Posterior vena cava (tissue), 2 donors: ENCODE data around the gene DCAF8. TPM values are rescaled to one million over a fixed set of nuclear protein-coding genes. Genes with fewer than 3 reads are reported as not detected.

ENCODE experiments used
- DNase-seq: peaks from one replicate; pipeline ENCODE4 v3.0.0-alpha.2; 2020; ENCODE audit warnings: low spot score
- intact Hi-C, 2 donors: fragments of 100-400 bp; cut with DNase I; formaldehyde crosslinking; loops; one replicate each; pipeline versions ENCODE4 v1.14.1 to v1.14.2; 2022 to 2023
- total RNA-seq, 2 donors: library from RNA; stranded (reverse); fragmentation: NEBNext Ultra II Directional; extraction: Animal tissue kit (Norgen Biotek cat#: 25700); gene quantifications; one replicate each; pipeline ENCODE4 v1.2.1, GENCODE V29; 2021
- donor health status: DM: yes; HTN: yes; CAD: no.
- donor health status: DM: yes; HTN: yes; CAD: no.

The DCAF8 gene
- total RNA-seq, 2 donors from 2014 or later, result 95.3 to 95.5 TPM

DNA sequence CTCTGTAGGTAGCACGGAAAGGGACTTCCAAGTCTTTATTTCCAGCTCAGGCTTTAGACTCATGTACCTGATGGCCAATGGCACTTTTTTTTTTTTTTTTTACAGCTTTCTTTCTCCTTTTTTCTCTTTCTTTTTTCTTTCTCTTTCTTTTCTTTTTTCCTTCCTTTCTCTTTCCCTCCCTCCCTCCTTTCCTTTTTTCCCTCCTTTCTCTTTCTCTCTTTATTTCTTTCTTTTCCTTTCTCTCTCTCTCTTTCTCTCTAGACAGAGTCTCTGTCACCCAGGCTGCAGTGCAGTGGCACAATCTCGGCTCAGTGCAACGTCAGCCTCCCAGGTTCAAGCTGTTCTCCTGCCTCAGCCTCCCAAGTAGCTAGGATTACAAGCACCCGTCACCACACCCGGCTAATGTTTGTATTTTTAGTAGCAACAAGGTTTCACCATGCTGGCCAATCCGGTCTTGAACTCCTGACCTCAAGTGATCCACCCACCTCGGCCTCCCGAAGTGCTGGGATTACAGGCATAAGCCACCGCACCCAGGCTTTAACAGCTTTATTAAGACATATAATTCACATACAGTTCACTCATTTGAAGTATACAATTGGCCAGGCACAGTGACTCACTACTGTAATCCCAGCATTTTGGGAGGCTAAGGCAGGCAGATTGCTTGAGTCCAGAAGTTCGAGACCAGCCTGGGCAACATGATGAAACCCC, 5.1 kb upstream of the DCAF8 start:
- intact Hi-C loops, result no loop called here
- DNase-seq, result no peak

DNA sequence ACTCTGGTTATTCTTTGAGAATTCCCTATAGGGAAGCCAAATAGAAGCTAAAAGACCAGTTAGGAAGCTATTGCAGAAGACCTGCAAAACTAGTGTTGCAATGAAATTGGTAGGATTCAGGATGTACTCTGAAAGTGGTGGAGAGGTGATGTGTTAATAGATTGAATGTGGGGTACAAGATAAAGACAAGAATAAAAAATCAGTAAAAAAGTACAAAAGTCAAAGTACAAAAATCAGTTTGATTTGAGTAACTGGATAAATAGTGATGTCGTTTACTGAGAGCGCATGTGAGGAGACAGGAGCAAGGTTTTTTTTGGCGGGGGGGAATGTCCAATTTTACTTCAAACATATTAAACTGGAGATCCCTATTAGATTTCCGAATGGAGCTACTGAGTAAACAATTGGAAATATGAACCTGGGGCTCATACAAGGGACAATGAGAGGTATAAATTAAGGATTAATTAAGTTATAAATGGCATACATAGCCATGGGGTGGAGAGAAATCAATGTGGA, 2.5 kb upstream of the DCAF8 start:
- intact Hi-C loops, result no loop called here
- no peak for DNase-seq

DNA sequence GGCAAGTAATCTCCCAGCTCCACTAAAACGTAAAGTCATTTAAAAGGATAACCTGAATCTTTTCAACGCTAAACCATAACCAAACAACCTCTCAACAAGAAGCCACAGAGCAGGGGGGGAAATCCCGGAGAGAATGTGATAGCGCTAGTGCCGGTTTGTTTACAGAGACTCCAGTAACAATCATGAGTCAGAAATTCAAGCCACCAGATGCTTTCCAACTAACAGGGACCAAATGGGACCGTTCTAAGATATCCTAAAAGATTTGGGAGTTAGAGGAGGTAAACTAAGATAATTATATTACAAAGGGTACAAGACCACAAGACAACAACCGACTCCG, 825 bp downstream of the DCAF8 start:
- no peak for DNase-seq
- intact Hi-C loops, result no loop called here

DNA sequence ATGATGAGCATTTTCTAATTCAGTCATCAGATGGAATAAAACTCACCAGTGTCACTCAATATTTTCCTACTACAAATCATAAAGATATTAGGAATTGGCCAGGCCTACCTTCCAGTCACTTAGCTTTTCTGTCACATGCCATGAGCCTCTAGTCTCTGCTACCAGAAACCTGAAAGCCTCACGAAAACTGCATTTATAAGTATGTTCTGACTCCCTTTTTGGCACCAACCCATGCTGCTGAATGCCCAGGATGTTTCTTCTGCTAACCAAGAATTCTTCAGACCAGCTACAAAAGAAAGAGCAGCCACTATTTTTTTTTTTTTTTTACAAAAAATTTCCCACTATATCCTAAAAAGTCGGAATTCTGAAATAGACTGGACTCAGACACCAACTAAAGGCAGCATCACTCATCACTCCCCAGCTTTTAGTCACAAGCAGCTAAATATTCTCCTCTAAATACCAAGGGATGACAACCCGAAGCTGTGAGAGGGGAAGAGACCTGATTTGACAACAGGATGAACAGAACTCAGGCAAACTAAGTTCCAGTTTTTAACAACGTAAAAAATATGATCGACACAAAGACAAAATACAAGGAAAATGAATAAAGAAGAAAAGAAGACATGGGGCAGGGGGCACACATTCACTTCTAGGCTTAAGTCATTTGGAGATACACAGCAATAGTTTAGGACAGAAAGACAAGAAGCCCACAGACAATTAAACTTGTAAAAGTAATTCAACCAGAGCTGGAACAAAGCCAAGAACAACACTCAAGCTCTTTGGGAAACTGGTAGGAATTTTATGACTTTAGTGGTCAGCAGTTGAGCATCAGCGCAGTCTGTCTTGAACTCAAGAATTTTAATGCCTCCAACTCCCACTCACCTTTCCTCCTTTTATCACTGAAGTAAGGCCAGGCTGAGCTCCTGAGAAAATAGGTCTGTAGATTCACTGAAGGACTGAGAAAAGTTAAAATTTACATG, 1.7 kb downstream of the DCAF8 start:
- DNase-seq, result no peak
- intact Hi-C loops, result no loop called here

DNA sequence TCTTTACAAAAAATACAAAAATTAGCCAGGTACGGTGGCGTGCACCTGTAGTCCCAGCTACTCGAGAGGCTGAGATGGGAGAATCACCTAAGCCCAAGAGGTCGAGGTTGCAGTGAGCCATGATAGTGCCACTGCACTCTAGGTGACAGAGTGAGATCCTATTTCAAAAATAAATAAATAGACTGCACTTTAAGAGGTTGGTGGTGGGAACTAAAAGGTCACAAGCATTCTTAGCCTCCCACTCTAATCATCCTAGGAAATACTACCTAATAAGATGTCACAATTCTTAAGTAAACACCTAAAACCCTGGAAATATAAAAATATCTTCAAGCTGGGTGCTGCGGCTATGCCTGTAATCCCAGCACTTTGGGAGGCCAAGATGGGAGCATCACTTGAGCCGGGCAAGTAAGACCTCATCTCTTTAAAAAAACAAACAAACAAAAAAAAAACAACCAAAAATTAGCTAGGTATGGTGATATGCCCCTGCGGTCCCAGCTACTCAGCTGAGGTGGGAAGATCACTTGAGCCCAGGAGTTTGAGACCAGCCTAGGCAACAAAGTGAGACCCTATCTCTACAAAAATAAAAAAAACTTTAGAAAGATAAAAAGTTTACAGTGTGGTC, 4.1 kb downstream of the DCAF8 start:
- intact Hi-C loops, result loop anchor here (10.0 kb wide), 2 partner anchors 63 to 153 kb away; partner anchors contain the start of gene CASQ1 (in 2 of the 2)
- DNase-seq, result no peak

DNA sequence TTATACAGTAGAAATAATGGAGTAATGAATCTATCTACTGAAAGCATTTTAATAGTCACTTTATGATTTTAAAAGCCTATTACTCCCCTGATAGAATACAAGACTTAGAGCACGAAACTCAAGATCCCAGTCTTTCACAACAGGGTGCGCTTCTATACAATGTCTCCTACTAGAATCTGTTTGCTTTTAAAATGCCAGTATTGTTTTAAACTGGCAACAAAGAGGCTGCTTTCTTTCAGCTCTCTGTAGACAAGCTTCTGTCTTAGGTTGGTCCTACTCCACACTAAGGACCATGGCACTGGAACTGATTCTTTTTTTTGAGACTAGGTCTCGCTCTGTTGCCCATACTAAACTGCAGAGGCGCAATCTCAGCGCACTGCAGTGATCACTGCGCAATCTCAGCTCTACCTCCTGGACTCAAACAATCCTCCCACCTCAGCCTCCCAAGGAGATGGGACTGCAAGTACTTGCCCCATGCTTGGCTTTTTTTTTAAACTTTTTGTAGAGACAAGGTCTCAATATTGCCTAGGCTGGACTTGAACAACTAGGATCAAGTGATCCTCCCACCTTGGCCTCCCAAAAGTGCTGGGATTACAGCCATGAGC, 4.8 kb downstream of the DCAF8 start:
- intact Hi-C loops, result loop anchor here (10.0 kb wide), 2 partner anchors 63 to 153 kb away; partner anchors contain the start of gene CASQ1 (in 2 of the 2)
- no peak for DNase-seq

DNA sequence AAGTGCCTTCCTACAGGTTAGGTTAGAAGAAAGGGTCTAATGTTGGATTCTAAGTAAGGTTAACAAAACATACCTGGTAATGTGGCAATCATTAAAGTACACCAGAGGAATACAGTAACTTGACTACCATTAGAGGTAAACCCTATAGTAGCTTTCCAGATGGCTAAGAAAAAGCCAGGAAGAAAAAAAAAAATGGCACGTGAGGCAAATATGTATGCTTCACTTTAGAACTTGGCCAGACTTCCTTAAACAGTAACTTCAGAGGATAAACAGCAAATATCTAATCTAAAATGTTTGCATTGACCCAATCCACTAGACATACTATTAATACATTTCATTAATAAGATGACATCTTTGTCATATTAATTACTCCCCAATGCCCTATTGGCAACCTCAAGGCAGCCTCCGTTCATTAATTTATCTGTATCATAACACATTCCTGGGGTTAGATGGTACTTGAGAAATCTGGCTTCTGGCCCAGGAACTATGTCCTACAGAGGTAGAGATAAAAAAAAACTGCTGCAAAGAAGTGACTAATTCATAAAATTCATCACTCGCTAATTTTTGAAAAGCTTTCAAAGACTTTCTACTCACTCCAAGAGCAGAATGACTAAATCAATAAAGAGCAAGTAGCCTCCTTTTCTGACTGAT, 5.8 kb downstream of the DCAF8 start:
- DNase-seq, result no peak
- intact Hi-C loops, result loop anchor here (10.0 kb wide), 2 partner anchors 62 to 152 kb away; partner anchors contain the start of gene CASQ1 (in 2 of the 2)

DNA sequence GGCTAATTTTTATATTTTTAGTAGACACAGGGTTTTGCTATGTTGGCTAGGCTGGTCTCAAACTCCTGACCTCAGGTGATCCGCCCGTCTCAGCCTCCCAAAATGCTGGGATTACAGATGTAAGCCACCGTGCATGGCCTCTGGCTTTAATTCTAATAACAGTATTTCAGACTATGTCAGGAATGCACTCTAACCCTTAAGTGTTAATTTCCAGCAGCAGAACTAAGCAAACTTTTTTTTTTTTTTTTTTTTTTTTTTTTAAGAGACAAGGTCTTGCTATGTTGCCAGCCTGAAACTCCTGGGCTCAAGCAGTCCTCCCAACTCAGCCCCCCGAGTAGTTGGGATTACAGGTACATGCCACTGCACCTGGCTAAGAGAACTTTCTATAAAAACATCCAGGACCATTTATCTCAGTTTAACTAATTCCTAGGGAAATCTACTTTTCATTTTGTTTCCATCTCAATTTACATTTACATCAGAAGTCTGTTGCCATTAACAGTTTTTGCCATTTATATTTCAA, 6.5 kb downstream of the DCAF8 start:
- intact Hi-C loops, result loop anchor here (10.0 kb wide), 2 partner anchors 61 to 151 kb away; partner anchors contain the start of gene CASQ1 (in 2 of the 2)
- no peak for DNase-seq

DNA sequence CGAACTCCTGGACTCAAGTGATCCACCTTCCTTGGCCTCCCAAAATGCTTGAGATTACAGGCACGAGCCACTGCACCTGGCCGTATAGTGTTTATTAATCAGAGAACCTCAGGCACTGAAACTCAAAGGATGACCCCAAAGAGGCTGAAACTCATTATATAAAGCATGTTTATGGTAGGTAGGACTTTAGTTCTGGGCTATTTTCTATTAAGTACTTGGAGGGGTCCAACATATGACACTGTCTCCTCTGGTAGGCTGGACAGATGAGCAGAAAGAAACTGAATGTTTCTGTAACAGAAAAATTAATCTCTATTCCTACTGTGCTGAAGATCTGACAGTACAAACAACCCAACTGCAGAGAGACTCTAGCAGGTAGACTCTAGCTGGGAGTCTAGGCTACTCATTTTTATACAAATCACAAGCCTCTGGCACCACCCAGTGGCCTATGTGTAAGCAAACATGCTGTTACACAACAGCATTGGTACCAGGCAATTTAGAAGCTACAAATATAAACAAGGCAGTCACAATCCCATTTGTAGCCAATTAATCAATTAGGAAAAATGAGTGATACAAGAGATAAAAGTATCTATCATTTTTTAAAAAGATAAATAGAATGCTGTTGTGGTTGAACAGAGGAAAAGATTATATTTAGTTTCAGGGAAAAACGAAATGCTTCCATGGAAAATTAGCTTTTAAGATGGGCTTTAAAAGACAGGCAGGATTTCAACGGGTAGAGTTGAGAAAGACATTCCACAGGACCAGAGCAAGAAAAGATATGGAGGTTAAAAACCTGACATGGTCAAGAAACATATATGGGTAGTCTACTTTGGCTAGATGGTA, 10.4 kb downstream of the DCAF8 start:
- no peak for DNase-seq
- intact Hi-C loops, result loop anchor here (10.0 kb wide), 2 partner anchors 57 to 147 kb away; partner anchors contain the start of gene CASQ1 (in 2 of the 2)

DNA sequence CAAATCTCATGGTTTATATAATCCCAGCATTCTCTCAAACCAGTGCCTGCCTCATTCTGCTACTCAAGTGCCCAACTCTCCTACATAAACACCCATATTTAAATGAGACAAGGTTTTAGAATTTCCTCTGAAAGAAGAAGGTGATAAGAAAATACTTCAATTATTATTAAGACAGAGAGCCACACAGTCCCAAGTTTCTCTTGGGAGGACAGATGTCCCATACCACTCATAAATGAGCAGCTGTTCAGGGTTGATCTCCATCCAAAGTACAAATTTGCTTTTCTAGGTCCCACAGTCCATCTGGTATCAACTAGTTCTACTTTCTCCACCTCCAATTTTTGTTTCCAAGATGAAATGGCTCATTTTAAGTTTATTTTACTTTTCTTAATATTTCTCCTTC, 11.3 kb downstream of the DCAF8 start:
- intact Hi-C loops, result loop anchor here (10.0 kb wide), 2 partner anchors 56 to 146 kb away; partner anchors contain the start of gene CASQ1 (in 2 of the 2)
- no peak for DNase-seq

DNA sequence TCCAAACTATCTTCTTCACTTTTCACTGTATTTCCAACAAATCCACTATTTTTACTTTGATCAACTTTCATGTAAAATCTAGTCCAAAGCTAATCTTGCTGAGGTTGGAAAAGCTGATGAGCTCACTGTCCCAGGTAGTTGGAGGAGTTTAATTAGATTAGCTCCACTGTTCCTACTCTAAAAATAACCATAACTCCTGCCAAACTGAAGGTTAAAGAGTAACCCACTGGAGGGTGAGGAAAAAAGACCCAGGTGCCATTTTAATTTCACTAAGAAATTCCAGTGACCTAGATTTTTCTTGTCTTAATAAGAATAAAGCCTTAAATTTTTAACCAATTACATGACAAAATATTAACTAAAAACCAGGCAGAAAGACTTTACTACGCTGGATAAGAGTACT, 15.3 kb downstream of the DCAF8 start:
- intact Hi-C loops, result loop anchor here in 1 of 2 donors (10.0 kb wide), 1 partner anchor 142 kb away; no protein-coding TSS in a partner anchor
- DNase-seq, result no peak

DNA sequence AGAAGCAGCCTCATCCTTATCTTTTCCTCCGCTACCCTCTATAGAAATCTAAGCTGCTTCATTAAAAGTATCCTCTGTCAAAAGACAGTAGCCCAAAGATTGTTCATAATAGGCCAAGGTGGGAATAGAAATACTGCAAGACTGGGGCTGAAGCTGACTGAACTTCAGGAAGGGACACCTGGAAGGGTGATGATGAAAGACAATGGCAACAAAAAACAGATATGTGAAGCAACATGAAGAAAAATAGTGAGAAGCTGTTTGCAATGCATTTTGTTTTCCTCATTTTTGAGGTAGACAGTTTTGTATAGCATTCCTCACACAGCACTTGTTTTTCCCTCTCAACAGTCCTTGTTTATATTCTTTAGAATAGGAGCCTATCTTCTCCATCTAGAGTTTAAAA, 16.9 kb downstream of the DCAF8 start:
- intact Hi-C loops, result loop anchor here in 1 of 2 donors (10.0 kb wide), 1 partner anchor 141 kb away; no protein-coding TSS in a partner anchor
- no peak for DNase-seq

DNA sequence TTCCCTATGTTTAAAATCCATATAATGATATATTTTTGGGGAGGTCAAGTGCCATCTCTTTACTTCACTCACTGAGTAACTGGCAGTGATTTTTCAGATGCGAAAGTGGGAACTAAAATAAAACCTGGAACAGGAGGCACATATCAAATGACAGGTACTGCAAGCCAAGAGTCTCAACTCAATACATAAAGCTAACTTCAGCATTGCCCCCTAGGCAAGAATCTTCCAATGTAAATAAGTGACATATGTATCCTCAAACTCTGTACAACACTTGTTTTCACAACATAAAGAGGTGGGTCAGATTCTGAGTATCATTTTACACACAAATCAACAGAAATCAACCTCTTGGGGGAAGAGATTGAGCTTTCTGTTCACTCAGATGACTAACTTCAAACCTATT, 18.1 kb downstream of the DCAF8 start:
- DNase-seq, result no peak
- intact Hi-C loops, result loop anchor here in 1 of 2 donors (10.0 kb wide), 1 partner anchor 139 kb away; no protein-coding TSS in a partner anchor

DNA sequence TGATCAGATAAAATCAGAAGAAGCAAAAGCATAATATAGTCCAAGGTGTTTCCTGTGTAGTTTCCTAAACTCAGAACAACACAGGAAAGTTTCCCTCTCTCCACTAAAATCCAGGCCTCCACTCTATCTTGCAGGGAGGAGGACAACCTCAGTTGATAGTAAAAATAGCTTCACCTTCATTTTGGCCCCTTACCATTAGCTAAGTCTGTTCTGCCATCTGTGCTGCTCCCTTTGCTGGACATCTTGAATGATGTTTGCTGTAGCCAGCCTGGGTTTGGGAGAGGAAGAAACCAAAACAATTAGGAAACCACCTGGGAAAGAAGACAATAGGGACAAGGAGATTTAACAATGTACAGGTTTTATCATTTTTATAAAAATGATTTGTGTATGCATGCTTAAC, 18.6 kb downstream of the DCAF8 start:
- no peak for DNase-seq
- intact Hi-C loops, result loop anchor here in 1 of 2 donors (10.0 kb wide), 1 partner anchor 139 kb away; no protein-coding TSS in a partner anchor

DNA sequence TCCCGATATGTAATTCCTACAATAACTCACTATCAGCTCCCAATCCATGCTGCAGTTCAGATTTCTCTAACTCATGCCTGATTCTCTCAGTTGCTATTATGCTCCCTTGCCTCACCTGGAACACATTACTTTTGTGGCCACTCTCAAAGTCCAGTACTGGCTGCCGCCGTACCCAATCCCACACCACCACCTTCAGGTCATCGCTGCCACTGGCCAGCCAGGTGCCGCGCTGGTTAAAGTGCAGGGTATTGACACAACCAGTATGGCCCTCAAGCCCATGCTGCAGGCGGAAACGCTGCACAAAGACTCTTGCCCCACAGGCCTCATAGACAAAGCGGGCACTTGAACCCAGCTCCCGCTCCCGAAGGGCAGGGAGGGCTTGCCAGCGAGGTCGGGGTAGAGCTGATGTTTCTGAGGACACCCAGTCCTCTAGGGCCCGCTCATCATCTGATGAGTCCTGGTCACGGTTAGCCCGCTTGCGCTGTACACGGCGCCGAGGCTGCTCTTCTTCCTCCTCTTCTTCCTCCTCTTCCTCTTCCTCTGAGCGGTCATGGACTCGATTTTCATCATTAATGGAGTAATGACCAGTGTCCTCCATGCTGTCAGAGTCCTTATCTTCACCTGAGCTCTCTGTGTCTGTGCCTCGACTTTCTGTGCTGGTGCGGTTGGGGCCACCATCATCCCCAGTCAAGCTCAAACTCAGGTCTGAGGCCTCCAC, 22.6 kb downstream of the DCAF8 start:
- DNase-seq, result no peak
- intact Hi-C loops, result loop anchor here in 1 of 2 donors (10.0 kb wide), 1 partner anchor 135 kb away; no protein-coding TSS in a partner anchor

DNA sequence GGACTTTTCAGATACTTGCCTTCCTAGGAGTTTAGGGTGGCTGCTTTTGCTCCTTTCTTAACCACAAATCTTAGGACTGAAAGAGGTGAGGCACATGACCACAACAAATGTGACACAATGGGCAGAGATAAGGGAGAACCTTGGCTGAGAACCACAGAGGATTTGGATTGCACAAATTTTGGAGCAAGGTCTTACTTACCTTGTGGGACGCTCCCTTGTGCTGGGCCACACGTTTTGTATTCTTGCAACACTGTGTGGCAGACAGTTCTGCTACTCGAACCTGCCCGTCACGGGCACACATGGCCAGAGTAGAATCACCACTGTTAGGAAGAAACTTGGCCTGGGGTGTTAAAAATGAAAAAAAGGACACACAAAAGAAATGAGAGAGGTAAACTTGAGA, 23.9 kb downstream of the DCAF8 start:
- intact Hi-C loops, result no loop called here

More for the DNA sequence above, 23.9 kb downstream of the DCAF8 start:
- no peak for DNase-seq
